HG03103 (cell line): ENCODE measurements around the gene POGZ.
A peak's percentile ranks its signal among the peaks of the same experiment; 100 is the strongest.
"Not testable (repeated sequence)": the region's sequence is repeated elsewhere in the genome, so short reads cannot be mapped to it uniquely, and the experiment has no call there.

ENCODE experiments used
- ATAC-seq: cut with Tn5 transposase; IDR thresholded peaks from one replicate; pipeline ENCODE4 v1.9.1; 2021; ENCODE audit warnings: low read depth; ENCODE audit not compliant: unreplicated experiment

POGZ gene

GRCh38 chr1:151428068-151428467 is 31.2 kb downstream of the POGZ start:
- no peak for ATAC-seq

- no peak for ATAC-seq
These were observed 34.2 kb downstream of the POGZ start for GRCh38 chr1:151425103-151425502.

GRCh38 chr1:151419819-151420218 is 39.5 kb downstream of the POGZ start:
- ATAC-seq = no peak

GRCh38 chr1:151418081-151418480 is 41.2 kb downstream of the POGZ start:
- ATAC-seq = no peak

- ATAC-seq = no peak
These were observed 43.1 kb downstream of the POGZ start for GRCh38 chr1:151416231-151416630.

- ATAC-seq = no peak
These were observed 47.4 kb downstream of the POGZ start for GRCh38 chr1:151411884-151412283.

GRCh38 chr1:151408891-151409290 is 50.4 kb downstream of the POGZ start:
- no peak for ATAC-seq

GRCh38 chr1:151407304-151407703 is 52.0 kb downstream of the POGZ start:
- no peak for ATAC-seq

GRCh38 chr1:151406176-151406575 is 53.1 kb downstream of the POGZ start:
- ATAC-seq = no peak

- no peak for ATAC-seq
These were observed 53.9 kb downstream of the POGZ start for GRCh38 chr1:151405187-151405951.

- no peak for ATAC-seq
These were observed 55.7 kb downstream of the POGZ start for GRCh38 chr1:151403612-151404011.

GRCh38 chr1:151402764-151403163 is 56.5 kb downstream of the POGZ start:
- no peak for ATAC-seq

- ATAC-seq = no peak
These were observed 57.4 kb downstream of the POGZ start for GRCh38 chr1:151401860-151402259.

- ATAC-seq = no peak
These were observed 58.0 kb downstream of the POGZ start for GRCh38 chr1:151401125-151401788.

GRCh38 chr1:151399324-151400171 is 59.7 kb downstream of the POGZ start, which contains the start of gene PSMB4:
PSMB4 (plus strand) TSS chr1:151399573; CDS start chr1:151399588, 15 bp downstream.
- ATAC-seq = peak; percentile 70

- not testable (repeated sequence) for ATAC-seq
These were observed 63.0 kb downstream of the POGZ start for GRCh38 chr1:151396265-151396664.

- no peak for ATAC-seq
These were observed 65.7 kb downstream of the POGZ start for GRCh38 chr1:151393583-151393982.

GRCh38 chr1:151391079-151391563 is 68.2 kb downstream of the POGZ start:
- ATAC-seq = no peak

GRCh38 chr1:151390221-151391078 is 68.8 kb downstream of the POGZ start:
- not testable (repeated sequence) for ATAC-seq

GRCh38 chr1:151386002-151386401 is 73.3 kb downstream of the POGZ start:
- no peak for ATAC-seq
